HG02970 (cell line): ENCODE measurements around the gene UQCRC2.
"Not testable (repeated sequence)": the region's sequence is repeated elsewhere in the genome, so short reads cannot be mapped to it uniquely, and the experiment has no call there.

Source experiments
- ATAC-seq: cut with Tn5 transposase; IDR thresholded peaks from one replicate; pipeline ENCODE4 v1.9.1; 2021; ENCODE audit warnings: mild to moderate bottlenecking, moderate library complexity, moderate number of reproducible peaks; ENCODE audit not compliant: unreplicated experiment, low FRiP score

Gene UQCRC2

DNA sequence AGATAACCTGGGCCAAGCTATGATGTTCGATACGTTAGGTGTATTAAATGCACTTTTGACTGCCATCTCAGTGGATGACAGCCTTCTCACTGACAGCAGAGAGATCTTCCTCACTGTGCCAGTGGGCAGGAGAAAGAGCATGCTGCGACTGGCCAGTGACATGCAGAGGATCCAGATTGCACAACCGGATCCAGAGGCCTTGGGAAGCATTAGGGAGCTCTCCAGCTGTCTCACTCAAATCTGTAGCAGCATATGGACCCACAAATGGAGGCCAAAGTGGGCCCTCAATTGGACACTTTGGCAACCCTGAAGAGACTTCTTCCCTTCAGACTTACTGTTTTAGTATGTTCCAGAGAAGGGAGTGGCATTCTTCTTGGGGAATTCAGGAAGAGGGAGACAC is 26.9 kb downstream of the UQCRC2 start:
- ATAC-seq, result no peak

DNA sequence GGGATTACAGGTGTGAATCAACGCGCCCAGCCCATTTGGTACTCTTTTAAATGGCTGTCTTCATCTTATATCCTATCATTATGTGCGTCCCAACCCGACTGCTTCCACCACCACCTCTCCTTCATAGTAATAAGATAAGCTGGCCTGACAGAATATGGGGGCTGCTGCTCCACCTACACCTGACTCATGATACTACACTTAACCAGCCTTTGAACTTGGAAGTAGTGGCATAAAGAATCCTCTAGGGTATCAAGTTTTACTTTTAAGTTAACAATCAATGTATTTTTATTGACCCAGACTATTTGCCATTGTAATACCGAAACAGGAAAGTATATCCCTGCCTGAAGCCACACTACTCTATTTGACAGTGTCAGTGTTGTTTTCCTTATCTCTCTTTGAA is 28.9 kb downstream of the UQCRC2 start:
- no peak for ATAC-seq

DNA sequence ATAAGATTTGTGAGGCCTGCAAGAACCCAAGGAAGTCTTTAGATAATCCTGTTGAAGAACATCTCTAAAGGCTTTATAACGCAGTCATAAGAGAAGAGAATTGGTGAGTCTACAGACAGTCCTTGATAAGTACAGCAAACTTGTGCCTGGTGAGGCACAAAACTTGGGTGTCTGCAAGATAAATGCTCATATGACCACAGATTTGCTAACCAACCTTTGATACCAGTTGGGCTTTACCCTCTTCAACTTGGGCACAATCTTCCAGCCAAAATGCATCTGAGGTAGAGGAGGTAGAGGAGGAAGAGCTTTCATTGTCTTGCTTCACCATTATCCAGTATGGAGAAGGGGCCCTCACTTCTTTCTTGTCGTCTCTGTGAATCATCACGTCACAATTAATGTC is 30.9 kb downstream of the UQCRC2 start:
- ATAC-seq, result no peak

DNA sequence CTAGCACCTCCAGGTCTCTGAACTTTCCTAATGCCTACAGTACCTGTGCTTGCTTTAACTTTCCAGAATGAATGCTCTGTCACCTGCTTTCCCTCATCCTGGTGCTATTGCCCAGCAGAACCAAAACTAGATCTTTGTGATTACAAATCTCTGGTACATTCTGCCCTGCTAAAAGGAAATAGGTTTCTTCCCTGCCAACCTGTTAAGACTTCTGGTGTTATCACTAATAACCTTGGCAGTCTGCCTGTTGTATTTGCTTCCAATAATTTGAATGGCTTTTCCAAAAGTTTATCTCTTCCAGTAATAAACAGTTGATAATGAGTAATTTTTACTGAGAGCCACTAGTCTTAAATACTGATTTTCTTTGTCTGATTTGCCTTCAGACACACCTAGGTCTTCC is 32.4 kb downstream of the UQCRC2 start:
- ATAC-seq, result no peak

DNA sequence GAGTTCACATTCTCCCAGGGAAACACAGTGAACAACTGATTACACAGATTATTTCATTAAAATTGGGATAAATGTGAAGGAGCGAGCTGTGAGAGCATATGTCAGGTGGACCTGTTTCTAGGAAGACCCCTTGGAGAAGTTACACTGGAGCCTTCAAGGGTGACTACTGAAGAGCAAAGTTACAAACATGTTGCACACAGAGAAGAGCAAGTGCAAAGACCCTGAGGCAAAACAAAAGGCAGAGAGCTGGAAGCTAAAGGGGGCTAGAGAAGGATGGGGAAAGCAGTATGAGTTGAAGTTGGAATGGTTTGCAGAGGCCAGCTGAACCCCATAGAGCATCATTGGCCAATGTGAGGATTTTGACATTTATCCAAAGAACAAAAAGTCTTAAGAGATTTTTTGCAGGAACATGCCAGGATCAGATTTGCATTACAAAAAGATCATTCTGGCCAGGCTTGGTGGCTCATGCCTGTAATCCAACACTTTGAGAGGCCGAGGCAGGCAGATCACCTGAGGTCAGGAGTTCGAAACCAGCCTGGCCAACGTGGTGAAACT is 33.6 kb downstream of the UQCRC2 start:
- ATAC-seq, result no peak

DNA sequence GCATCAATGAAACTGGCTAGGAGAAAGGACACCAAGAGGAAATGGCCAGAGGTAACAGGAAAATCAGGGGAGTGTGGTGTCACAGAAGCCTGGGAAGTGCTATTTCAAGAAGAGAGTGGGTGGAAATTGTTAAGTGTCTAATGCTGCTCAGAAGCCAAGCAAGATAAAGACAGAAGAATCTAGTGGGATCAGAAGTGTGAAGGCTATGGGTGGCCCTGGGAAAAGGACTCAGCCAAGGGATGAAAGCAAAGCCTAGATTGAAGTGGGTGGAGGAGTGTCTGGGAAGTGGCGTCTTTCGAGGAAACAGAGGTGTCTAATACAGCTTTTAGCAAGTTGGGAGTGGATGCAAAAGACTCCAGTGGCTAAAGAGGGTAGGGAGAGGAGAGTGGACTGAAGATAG is 34.3 kb downstream of the UQCRC2 start:
- no peak for ATAC-seq

DNA sequence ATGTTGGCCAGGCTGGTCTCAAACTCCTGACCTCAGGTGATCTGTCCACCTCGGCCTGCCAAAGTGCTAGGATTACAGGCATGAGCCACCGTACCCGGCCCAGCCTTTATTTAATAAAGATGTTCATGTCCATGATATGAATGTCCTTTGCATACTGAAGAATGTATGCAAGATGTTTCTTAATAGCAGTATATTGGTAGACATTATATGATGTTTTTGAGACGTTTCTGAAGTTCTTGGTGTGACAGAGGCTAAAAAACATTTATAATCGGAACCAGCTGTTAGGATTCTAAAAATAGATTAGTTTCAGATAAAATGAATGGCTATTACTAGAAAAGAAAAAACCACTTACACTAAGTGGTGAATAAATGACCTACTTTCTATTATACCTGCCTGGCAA is 36.0 kb downstream of the UQCRC2 start:
- no peak for ATAC-seq

DNA sequence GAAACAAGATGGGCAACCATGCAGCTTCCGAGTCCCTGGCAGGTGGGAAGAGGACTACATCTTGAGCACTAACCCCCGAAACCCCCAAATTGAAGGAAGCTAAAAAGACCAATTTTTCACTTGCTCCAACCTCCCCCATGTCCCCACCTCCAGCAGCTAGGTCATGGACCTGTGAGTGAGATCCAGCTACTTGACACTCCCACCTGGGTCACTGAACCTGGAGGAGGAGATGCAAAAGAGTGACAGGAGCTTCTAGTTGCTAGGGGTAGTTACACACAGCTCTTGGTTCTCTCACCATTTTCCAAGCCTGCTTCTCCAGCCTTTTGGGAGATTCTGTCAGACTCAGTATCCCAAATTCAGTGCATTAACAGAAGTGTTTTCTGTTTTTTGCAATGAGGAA is 36.6 kb downstream of the UQCRC2 start:
- no peak for ATAC-seq

DNA sequence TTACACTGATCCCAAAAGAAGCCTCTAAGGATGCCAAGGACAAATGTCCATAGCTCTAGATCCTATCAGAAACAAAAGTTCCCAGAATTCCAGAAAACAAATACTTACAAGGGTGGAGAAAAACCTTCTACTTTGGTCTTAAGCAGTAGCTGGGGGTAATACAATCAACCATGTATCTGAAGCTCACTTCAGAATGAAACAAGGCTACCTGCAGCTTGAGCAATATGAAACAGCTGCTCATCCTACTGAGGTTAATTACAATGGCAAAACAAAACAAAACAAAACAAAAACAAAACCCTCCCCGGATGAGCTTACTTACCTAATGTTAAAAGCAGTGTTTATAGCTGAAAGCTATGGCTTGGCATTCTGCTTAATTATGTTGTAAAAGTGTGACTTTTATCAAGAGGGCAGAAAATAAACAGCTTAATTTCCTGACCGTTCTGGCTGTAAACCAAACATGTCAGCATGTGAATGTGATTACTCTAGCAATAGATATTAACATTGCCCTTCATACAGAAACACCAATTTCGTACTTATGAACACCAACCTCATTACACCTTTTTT is 37.3 kb downstream of the UQCRC2 start:
- no peak for ATAC-seq

DNA sequence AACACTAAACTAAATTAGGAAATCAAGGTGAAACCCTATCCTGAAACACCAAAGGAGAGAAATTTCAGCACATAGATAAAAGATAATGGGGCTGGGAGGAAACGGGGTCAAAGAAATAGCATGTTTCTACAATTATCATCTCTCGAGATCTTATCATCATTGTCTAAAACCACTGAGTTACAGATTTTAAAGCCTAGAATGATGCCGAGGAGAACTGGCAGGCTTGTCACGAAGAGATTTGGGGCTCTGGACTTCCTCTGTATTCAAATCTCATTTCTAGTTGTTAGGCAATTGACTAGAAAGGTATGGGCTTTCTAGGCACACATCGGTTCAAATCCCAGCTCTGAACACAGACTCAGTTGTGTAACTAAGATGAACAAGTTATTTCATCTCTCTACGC is 38.5 kb downstream of the UQCRC2 start:
- ATAC-seq, result no peak

DNA sequence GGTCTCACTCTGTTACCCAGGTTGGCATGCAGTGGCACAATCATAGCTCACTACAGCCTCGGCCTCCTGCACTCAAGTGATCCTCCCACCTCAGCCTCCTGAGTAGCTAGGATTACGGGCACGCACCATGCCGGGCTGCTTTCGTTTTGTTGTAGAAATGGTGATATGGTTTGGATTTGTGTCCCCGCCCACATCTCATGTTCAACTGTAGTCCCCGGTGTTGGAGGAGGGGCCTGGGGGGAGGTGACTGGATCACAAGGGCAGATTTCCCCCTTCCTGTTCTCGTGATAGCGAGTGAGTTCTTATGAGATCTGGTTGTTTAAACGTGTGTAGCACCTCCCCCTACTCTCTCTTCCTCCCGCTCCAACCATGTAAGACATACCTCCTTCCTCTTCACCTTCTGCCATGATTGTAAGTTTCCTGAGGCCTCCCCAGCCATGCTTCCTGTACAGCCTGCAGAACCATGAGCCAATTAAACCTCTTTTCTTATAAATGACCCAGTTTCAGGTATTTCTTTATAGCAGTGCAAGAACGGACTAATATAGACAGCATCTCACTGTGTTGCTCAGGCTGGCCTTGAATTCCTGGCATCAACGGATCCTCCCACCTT is 41.8 kb downstream of the UQCRC2 start:
- ATAC-seq, result no peak

DNA sequence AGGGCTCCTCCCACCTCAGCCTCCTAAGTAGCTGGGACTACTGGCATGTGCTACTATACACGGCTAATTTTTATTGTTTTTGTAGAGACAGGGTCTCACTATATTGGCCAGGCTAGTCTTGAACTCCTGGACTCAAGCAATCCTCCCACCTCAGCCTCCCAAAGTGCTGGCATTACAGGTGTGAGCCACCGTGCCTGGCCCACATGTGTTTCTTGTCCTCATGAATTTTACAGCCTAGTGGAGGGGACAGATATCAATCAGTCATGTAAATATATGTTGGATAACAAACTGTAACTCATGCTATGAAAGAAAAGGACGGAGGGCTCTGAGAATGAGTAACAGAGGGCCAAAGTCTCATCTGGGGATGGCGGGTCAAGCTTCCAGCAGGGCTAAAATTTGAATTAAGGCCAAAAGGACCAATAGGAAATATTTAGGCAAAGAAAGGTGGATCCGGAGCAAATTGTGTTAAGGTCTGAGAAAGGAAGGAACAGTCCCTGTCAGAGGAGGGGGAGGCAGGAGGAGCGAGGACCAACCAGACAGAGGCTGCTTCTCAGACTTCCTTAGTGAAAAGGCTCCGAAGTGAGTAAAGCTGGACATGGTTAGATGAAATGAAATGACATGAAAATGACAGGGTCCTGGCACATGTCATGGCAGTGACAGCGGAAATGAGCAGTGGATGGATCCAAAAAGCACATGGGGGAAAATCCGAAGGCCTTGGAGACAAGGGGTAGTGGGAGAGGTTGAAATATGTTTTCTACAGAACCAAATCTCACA is 43.9 kb downstream of the UQCRC2 start:
- ATAC-seq, result no peak

DNA sequence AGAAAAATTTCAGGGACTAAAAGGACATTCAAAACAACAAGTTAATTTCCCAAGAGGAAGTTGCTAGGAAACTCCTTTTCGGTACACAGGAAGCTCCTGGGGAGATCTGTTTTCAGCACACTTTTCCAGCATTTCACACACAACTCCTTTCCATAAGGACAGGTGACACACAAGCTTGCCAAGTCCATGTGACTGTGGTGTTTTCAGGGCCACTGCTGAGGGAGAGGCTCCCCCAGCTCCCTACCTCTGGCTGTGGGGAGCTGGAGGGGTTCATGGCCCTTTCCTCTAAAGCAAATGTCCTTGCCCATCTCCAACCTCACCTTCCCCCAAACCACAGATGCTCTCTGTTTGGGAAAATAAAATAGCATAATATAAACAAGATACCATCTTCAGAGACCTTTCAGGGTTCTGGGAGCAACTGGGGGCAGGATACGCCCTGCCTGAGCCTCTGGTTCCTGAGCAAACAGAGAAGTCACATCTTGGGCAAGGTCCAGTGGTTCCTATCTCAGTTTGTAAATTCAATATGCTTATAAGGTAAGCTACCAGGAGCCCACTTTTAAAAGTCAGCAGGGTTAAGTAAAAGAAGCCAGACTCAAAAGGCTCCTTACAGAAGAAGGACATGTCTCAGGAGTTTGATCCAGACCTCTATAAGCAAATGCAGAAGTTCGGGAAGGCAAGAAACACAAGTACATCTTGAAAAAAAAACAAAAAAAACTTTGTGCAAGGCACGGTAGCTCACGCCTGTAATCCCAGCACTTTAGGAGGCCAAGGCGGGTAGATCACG is 44.7 kb downstream of the UQCRC2 start:
- ATAC-seq, result no peak

DNA sequence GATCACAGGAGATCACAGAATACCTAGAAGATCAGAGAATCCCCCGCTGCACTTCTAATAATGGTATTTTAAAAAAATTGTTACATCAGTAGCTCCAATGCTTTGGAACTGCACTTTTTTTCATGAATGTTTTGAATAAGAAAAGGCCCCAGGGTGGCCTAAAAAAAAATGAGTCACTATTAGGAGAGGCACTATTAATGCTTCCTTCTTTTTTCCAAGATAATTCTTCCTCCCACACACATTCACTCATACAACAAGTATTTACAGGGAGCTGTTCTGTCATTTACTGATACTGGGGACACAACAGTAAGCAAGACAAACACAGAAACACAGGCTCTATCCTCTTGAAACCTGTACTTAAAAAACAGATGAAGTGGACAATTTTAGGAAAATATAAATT is 48.4 kb downstream of the UQCRC2 start:
- no peak for ATAC-seq

DNA sequence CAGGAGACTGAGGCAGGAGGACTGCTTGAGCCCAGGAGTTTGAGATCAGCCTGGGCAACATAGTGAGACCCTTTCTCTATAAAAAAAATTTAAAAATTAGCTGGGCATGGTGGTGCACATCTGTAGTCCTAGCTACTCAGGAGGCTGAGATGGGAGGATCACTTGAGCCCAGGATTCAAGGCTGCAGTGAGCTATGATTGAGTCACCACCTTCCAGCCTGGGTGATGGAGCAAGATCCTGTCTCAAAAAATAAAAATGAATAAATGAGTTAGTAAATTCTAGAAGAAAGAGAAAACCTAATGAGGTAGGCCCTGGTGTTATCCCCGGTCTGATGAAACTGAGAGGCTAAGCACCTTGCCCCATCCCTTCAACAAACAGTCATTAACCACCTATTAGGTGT is 48.9 kb downstream of the UQCRC2 start:
- not testable (repeated sequence) for ATAC-seq

DNA sequence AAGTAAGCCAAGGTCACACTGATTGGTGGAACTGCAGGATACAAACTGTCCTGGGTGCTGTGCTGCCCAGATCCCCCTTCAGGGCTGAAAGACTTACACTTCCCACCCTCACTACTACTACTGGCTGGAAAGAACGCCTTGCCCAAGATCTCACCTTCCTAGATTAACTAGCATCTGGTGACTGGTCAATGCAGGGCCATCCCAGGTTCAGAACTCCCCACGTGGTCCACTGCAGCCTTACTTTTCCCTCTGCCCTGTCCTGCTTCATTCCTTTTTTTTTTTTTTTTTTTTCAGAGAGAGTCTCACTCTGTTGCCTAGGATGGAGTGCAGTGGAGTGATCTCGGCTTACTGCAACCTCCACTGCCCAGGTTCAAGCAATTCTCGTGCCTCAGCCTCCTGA is 50.0 kb downstream of the UQCRC2 start:
- ATAC-seq, result no peak

DNA sequence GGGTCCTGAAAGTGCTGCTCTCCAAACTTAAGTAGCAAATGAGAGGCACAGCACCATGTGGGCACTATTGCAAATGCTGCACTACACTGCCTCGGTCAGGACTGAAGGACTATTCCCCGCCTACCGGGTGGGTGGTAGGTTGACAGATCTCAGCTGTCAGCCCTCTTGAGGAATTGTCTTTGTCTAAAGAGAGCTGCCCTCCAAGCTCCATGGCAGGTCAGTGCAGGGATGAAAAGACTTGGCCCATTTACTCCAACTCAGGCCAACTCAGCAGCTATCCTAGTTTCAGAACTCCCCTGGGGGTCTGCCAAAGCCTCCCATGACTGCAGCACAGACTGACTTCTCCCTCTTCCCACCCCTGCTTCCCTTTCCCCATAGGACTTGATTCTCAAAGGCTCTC is 51.2 kb downstream of the UQCRC2 start:
- no peak for ATAC-seq

DNA sequence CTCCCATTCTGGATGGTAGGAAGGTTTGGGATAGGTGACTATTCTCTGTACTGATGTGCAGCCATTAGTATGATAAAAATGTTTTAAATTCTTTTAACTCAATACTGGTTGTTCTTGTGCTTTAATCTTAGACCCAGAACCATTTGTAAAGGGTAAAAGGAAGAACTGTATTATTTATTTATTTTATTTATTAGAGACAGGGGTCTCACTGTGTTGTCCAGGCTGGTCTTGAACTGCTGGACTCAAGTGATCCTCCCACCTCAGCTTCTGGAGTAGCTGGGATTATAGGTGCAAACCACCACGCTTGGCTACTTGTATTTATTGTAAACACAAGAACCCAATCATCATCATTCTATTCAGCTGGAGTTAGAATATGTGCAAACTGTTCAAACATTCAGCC is 52.6 kb downstream of the UQCRC2 start:
- no peak for ATAC-seq

DNA sequence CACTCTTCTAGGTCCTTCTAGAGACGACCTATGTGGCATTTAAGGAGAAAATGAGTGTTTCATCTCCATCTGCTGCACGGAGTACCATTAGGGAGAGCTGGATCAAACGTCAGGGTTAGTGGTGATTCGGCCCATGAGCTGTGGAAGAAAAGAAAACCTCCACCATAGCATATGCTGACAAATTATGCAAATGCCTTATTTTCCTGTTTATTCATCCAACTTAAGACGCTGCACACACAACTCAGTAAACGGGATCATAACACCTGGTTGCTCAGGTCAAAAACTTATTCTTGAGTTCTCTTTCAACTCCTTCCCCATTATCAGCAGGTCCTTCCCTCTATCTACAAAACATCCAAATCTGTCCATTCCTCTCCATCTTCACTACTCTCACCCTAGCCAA is 53.5 kb downstream of the UQCRC2 start:
- ATAC-seq, result no peak

DNA sequence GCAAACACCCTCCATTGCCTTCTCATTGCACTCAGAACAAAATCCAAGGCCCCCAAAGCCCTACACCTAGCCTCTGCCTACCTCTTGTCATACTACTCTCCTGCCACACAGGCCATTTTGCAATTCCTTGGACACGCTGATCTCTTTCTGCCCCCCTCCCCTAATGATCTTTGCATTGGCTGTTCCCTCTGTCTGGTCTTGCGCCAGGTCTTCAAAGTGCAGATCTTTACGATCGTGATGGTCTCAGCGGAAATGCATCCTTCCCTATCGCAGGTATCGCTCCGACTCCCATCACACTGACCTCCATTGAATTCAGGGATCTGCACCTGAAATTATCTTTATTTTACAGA is 54.0 kb downstream of the UQCRC2 start:
- ATAC-seq, result no peak
